ENCODE results near the gene RARS1.
"Not testable (repeated sequence)": the region's sequence is repeated elsewhere in the genome, so short reads cannot be mapped to it uniquely, and the experiment has no call there.

The RARS1 gene

DNA sequence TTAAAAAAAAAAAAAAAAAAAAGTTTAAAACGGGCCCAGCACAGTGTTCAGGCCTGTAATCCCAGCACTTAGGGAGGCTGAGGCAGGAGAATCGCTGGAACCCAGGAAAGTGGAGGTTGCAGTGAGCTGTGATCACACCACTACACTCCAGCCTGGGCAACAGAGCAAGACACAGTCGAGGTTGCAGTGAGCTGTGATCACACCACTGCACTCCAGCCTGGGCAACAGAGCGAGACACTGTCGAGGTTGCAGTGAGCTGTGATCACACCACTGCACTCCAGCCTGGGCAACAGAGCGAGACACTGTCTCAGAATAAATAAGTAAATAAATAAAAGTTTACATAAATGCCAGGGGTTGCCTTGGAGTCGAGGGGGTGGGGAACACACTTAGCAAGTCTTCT lies 48.1 kb downstream of the RARS1 start:
- in situ Hi-C loops (cut with HindIII; ENCODE audit: low pct_ligation_motif_present, low pct_unique_long_range_greater_than_20kb, low sequenced_read_pairs); DNase-seq: not testable (repeated sequence)

DNA sequence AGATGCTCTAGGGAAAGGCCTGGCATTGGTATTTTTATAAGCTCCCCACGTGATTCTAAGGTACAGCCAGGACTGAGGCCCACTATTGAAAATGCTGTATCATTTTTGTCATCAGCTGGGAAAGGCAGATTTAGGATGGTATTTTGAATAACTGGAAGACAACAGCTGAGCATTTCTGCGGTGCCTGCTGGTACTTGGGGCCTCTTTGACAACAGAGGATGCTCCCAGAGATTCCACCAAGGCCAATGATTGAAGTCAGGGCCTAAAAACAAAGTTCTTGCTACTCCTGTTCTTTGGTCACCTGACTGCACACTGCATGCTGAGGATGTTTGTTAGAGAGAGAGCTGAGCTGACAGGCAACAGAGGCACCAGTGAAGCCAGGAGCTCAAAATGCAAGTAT lies 50.9 kb downstream of the RARS1 start:
- no peak for DNase-seq
- in situ Hi-C loops (cut with HindIII; ENCODE audit: low pct_ligation_motif_present, low pct_unique_long_range_greater_than_20kb, low sequenced_read_pairs), result no loop called here

- in situ Hi-C loops (cut with HindIII; ENCODE audit: low pct_ligation_motif_present, low pct_unique_long_range_greater_than_20kb, low sequenced_read_pairs), result no loop called here
- DNase-seq, result no peak
These were observed 63.3 kb downstream of the RARS1 start for GRCh38 chr5:168549554-168549953.

GRCh38 chr5:168550656-168551055 lies 64.4 kb downstream of the RARS1 start:
- DNase-seq, result no peak
- in situ Hi-C loops (cut with HindIII; ENCODE audit: low pct_ligation_motif_present, low pct_unique_long_range_greater_than_20kb, low sequenced_read_pairs), result no loop called here

GRCh38 chr5:168552146-168552545 lies 65.9 kb downstream of the RARS1 start:
- DNase-seq, result peak; percentile 55
- in situ Hi-C loops (cut with HindIII; ENCODE audit: low pct_ligation_motif_present, low pct_unique_long_range_greater_than_20kb, low sequenced_read_pairs), result no loop called here

DNA sequence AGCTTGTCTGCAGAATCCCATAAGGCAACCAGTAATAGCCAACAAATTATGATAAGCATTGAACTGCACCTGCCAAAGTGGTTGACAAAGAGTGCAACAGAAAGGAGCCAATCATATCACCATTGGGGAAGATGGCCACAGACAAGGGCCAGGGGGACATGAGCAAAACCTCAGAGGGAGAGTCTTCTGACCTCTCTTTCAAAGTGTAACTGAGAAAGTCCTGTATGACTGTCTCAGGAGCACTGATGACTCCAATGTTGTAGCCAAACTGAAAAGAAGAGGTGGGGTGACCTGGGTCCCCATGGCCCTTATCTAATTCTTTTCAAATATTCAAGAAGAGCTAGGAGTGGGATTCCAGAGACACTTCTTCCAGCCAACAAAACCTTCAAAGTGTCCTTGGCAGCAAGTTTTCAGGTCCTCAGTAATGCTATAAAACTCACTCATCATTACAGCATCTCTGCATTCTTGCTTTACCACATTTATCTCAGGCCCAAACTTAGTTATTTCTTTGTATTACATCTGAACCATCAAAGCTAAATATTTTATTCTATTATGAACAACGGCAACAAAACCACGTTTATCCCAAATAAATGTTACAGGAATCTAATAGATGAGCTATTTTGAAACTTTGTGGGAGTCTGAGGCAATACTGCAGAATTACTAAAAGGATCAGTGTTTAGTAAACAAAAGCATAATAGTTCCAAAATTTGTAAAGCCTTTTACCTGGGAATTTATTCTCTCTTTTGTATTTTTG lies 67.3 kb downstream of the RARS1 start:
- DNase-seq, result no peak
- in situ Hi-C loops (cut with HindIII; ENCODE audit: low pct_ligation_motif_present, low pct_unique_long_range_greater_than_20kb, low sequenced_read_pairs), result no loop called here

DNA sequence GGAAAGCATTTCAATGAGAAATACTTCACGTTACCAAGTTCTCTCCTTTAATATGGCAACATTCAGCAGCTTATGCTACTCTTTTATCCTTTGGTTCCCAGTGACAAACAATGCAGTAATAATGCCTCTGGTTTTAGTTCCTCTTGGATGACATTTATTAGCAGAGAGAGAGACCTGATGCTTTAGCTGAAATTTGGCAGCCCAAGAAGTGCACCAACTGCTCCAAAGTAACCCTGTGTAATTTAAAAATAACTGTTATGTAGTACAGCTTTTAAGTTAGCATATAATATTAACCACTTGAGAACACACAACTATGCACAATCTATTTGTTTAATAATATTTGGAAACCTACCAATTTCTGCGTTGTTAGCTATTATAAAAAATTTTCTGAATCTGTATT lies 71.1 kb downstream of the RARS1 start:
- no peak for DNase-seq
- in situ Hi-C loops (cut with HindIII; ENCODE audit: low pct_ligation_motif_present, low pct_unique_long_range_greater_than_20kb, low sequenced_read_pairs), result no loop called here

DNA sequence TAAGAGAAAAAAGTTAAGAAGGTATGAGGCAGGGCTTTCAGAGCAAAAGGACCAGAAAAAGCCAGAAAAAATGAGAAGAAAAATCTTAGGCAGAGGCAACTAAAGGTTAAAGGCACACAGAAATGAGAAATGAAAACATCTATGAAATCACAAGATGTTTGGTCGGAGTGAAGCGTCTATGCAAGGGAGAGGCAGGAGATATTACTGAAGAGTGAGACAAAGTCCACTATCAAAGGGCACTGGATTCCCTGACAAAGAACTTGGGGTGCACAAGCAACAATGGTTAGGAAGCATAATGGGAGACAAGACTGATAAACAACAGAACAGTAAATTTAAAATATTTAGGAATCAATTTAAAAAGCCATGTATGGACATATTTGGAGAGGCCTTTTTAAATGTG lies 76.0 kb downstream of the RARS1 start:
- in situ Hi-C loops (cut with HindIII; ENCODE audit: low pct_ligation_motif_present, low pct_unique_long_range_greater_than_20kb, low sequenced_read_pairs), result no loop called here
- no peak for DNase-seq

GRCh38 chr5:168563959-168564358 lies 77.7 kb downstream of the RARS1 start:
- in situ Hi-C loops (cut with HindIII; ENCODE audit: low pct_ligation_motif_present, low pct_unique_long_range_greater_than_20kb, low sequenced_read_pairs), result no loop called here
- DNase-seq, result no peak

DNA sequence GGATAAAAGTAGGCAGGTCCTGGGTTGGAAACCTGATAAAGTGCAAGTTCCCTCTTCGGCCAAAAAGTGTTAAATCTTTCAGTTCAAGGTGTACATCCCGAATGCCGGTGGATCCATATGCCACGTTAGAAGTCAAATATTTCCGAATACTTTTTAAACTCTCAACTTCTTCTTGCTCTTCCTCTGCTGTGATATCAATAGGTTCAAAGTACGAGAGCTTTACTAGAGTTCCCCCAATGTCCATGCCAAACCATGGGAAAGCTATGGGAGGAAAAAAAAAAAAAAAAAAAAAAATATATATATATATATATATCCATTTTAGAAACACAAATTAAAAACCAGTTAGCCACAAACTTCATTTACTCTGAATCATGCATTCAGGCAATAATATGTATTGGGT lies 82.5 kb downstream of the RARS1 start:
- DNase-seq, result no peak
- in situ Hi-C loops (cut with HindIII; ENCODE audit: low pct_ligation_motif_present, low pct_unique_long_range_greater_than_20kb, low sequenced_read_pairs), result no loop called here

All from ACHN (cell line).